IPS-20b (cell line): ENCODE data around the gene DOK6.

ENCODE experiments used
- H3K27ac ChIP-seq: one replicate; pipeline ENCODE4 v1.5.1; 2013; ENCODE audit warnings: low read length
- H3K27me3 ChIP-seq: 2 replicates; pipeline ENCODE4 v1.6.1; 2013; ENCODE audit warnings: mild to moderate bottlenecking, low read length, inconsistent platforms; ENCODE audit not compliant: insufficient read depth
- H3K36me3 ChIP-seq: 2 replicates; pipeline ENCODE4 v1.6.1; 2013; ENCODE audit warnings: low read depth, mild to moderate bottlenecking, inconsistent platforms, low read length, moderate library complexity; ENCODE audit not compliant: insufficient read depth
- H3K4me1 ChIP-seq: 2 replicates; pipeline ENCODE4 v1.6.1; 2013; ENCODE audit warnings: mild to moderate bottlenecking, control low read depth, inconsistent platforms, low read length, moderate library complexity; ENCODE audit not compliant: insufficient read depth
- H3K4me3 ChIP-seq: 2 replicates; pipeline ENCODE4 v1.5.1; 2013; ENCODE audit warnings: mild to moderate bottlenecking, low read length, inconsistent platforms
- H3K9ac ChIP-seq: 2 replicates; pipeline ENCODE4 v1.6.1; 2013; ENCODE audit warnings: low read depth, mild to moderate bottlenecking, inconsistent platforms, low read length, moderate library complexity
- H3K9me3 ChIP-seq: 2 replicates; pipeline ENCODE4 v1.6.1; 2013; ENCODE audit warnings: mild to moderate bottlenecking, low read depth, low read length, inconsistent platforms; ENCODE audit not compliant: insufficient read depth

DOK6 gene

DNA sequence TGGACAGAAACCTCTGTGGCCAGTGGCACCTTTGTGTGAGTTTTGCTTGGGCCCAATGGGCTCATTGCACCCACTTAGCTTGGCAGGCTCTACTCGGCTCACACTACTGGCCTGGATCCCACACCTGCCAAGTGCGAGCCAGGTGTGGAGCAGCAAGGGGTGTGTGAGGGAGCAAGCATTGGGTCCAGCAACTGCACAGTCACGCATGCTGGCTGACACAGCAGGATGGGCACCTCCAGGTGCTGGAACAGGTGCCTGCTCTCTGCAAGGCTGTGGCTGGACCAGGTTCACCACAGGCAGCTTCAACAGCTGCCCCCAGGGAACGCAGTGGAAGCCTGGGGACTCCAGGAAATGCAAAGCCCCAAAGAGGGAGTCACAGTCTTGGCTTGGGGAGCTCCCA is 94.2 kb downstream of the DOK6 start:
- no peak overlapping the region for H3K27ac ChIP-seq
- no peaks in the 10 kb centered on the region for H3K36me3 ChIP-seq
- H3K9me3 ChIP-seq = peaks cover 7% of the 10 kb centered on the region; the same call in 1 of the 2 replicates
- no peak overlapping the region for H3K4me3 ChIP-seq
- no peaks in the 10 kb centered on the region for H3K4me1 ChIP-seq
- H3K27me3 ChIP-seq = no peaks in the 10 kb centered on the region
- H3K9ac ChIP-seq = no peak overlapping the region

DNA sequence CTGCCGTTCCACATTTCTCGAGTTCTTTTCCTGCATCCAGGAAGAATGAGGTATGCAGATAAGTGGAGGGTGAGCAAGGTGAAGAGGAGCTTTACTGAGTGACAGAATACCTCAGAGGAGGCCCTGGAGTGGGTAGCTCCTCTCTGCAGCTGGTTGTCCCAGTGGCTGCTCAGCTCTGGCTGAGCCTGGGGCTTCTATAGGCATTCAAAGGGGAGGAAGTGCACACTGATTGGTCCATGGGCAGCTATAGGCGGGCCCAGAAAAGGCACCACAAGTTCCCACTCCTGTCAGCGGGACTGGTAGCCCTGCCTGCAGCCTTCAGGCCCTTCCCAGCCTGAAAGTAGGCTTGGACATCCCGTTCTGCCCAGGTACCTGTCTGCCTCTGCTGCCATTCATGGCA is 94.7 kb downstream of the DOK6 start:
- H3K4me1 ChIP-seq = no peaks in the 10 kb centered on the region
- H3K9me3 ChIP-seq = peaks cover 7% of the 10 kb centered on the region; the same call in 1 of the 2 replicates
- no peaks in the 10 kb centered on the region for H3K27me3 ChIP-seq
- H3K9ac ChIP-seq = no peak overlapping the region
- H3K27ac ChIP-seq = no peak overlapping the region
- H3K36me3 ChIP-seq = no peaks in the 10 kb centered on the region
- no peak overlapping the region for H3K4me3 ChIP-seq

DNA sequence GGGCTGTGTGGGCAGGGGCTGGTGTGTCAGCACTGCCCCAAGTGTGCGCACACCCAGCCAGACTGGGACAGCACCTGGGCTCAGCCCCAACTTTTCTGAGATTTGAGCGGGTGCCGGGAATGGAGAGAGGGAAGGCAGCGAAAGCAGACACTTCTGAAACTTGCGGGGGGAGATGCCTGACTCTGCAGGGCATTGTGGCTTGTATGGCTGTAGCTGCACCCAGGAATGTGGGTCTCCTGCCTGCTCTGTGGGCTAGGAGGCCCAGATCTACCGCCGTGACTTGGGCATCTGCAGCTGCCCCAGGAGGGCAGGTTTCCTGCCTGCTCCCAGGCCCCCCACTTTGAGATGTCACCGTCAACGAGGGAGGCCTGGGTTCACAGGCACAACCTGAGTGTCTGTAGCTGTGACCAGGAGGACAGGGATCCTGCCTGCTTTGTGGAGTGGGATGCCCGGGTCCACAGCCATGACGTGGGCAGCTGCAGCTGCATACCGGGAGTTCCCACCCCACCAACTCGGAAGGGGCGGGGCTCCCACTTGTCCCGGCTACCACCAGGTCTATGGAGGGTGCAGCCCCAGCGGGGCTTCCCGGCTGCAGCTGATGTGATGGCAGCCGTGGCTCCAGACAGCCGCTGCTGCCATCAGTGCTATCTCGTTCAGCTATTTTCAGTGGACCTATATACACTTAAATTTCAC is 95.3 kb downstream of the DOK6 start:
- Histone ChIP-seq H3K4me3 (no peak overlapping the region), H3K27me3 (no peaks in the 10 kb centered on the region), H3K9me3 (peaks cover 7% of the 10 kb centered on the region; the same call in 1 of the 2 replicates), H3K4me1 (no peaks in the 10 kb centered on the region), H3K9ac (no peak overlapping the region), H3K27ac (no peak overlapping the region), H3K36me3 (no peaks in the 10 kb centered on the region)

DNA sequence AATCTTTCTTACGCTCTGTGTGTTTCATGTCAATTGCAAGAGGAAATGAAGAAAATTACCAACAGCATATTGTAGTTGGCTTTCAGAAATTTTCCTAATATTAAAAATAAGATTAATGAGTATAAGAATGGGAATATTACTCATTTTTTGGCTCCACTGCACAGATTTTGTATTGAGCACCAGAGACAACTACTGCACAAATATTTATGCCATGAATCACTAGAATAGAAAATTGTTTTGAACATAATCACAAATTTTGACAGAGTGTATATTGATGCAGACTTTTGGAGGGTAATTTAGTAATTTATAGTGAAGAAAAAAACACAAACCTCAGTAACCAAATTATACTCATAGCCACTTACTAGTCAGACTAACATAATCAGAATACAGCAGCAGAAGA is 118.3 kb downstream of the DOK6 start:
- Histone ChIP-seq H3K36me3 (no peaks in the 10 kb centered on the region), H3K4me3 (no peak overlapping the region), H3K4me1 (no peaks in the 10 kb centered on the region), H3K9ac (no peak overlapping the region), H3K9me3 (no peaks in the 10 kb centered on the region), H3K27me3 (no peaks in the 10 kb centered on the region), H3K27ac (no peak overlapping the region)

DNA sequence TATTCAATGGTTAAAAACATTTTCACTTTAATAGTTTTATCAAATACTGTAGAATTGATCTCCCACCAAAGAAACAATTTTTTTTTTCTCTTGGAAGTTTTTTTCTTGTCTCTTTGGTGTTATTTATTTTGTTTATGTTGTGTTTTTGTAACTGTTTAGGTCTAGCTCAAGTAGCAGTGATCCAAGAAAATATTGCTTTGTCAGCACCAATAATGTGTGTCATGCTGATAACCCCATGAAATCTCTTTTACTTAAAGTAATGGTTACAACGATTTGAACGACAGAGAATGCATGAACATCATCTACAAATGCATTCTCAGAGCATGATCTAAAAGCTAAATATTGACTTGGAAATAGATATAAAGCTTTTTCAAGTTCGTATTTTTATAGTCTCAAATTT is 122.9 kb downstream of the DOK6 start:
- Histone ChIP-seq H3K27ac (no peak overlapping the region), H3K36me3 (no peaks in the 10 kb centered on the region), H3K4me1 (no peaks in the 10 kb centered on the region), H3K9ac (no peak overlapping the region), H3K9me3 (no peaks in the 10 kb centered on the region), H3K27me3 (no peaks in the 10 kb centered on the region), H3K4me3 (no peak overlapping the region)

DNA sequence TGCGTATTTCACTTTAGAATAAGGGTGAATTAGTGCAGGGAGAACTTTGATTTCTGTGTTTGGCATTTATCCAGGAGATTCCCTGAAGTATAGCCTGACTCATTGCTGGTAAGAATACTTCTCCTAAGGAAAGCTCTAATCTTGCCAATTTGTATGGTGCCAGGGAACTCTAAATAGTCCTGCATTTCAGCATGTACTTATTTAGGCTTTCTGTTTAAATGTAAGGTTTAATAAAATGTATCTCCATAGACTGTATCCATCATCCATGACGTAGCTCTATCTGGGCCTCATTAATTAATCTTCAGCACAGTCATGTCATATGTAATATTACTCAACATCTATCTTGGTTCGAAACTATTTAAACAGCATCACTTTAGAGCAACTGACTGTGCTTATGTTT is 127.7 kb downstream of the DOK6 start:
- Histone ChIP-seq H3K9ac (no peak overlapping the region), H3K4me1 (no peaks in the 10 kb centered on the region; the same call in 1 of the 2 replicates), H3K27ac (no peak overlapping the region), H3K4me3 (no peak overlapping the region), H3K36me3 (no peaks in the 10 kb centered on the region), H3K9me3 (no peaks in the 10 kb centered on the region), H3K27me3 (no peaks in the 10 kb centered on the region)

DNA sequence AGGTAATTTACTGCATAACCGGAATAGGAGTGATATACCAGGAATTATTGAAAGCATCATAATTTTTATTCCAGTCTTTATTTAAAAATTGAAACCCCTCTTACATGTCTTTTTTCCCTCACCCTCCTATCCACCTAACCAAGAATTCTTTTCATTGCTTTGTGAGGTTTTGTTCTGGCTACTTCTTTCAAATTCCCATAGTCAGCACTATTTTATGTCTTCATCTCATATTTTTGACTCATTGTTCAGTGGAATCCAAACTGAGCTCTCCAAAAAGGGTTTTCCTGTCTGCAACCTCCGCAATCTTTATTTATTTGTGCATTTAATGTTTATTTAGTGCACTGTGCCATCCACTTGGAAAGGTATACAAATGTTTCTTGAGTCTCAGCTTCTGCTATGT is 128.5 kb downstream of the DOK6 start:
- no peaks in the 10 kb centered on the region for H3K36me3 ChIP-seq

DNA sequence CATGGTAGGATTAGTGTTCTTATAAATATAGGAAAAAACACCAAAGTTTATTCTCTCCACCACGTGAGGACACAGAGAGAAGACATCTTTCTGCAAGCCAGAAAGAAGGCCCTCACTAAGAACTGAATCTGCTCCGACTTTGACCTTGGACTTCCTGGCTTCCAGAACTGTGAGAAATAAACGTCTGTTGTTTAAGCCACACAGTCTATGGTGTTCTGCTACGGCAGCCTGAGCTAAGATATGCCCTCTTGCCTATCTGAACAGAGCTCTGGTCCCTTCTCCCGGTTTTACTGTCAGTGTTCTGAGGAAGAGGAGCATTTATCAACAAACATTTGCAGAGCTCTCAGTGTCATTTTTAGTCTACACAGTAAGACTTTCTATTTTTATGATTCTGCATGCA is 131.3 kb downstream of the DOK6 start:
- Histone ChIP-seq H3K9me3 (no peaks in the 10 kb centered on the region), H3K27ac (no peak overlapping the region), H3K36me3 (no peaks in the 10 kb centered on the region), H3K4me3 (no peak overlapping the region), H3K27me3 (no peaks in the 10 kb centered on the region), H3K9ac (no peak overlapping the region), H3K4me1 (no peaks in the 10 kb centered on the region; the same call in 1 of the 2 replicates)

More for the DNA sequence above, 128.5 kb downstream of the DOK6 start:
- H3K9ac ChIP-seq = no peak overlapping the region
- no peaks in the 10 kb centered on the region for H3K27me3 ChIP-seq
- H3K9me3 ChIP-seq = no peaks in the 10 kb centered on the region
- H3K4me3 ChIP-seq = no peak overlapping the region
- H3K4me1 ChIP-seq = no peaks in the 10 kb centered on the region; the same call in 1 of the 2 replicates
- no peak overlapping the region for H3K27ac ChIP-seq

DNA sequence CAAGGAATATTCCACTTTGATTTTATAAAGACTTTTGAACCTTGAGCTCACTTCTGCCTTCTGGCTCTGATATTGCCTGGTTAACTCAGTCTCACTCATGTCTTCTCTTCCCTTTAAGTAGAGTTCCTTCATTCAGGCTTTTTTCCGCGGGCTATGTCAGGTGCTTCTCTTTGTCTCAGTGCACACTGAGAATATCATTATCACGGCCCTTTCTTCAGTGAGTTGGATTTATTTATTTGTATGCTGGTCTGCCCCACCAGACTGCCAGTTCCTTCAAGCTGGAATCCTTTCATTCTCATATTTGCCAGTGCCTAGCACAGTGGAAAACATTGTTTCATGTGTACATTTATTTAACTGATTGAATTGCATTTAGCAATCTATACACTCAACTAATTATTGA is 136.5 kb downstream of the DOK6 start:
- no peak overlapping the region for H3K9ac ChIP-seq
- H3K27ac ChIP-seq = no peak overlapping the region
- no peaks in the 10 kb centered on the region for H3K4me1 ChIP-seq
- no peaks in the 10 kb centered on the region for H3K27me3 ChIP-seq
- no peaks in the 10 kb centered on the region for H3K9me3 ChIP-seq
- no peaks in the 10 kb centered on the region for H3K36me3 ChIP-seq
- H3K4me3 ChIP-seq = no peak overlapping the region

DNA sequence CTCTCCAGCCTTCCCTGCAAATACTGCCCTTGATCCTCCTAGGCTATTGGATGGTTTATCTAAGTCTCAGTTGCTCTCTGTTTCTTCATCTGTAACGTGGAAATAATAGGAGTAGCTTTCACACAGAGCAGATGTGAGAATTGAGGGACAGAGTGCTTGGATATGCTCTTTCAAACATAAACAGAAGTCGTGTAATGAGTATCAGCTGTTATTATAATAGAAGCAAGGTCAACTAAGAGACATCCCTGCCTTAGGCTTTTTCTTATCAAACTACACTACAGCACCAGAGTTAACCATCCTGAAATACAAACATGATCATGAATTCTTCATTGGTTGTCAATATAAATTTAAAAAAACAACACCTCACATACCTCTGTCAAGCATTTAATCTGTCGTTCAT is 138.2 kb downstream of the DOK6 start:
- Histone ChIP-seq H3K27me3 (no peaks in the 10 kb centered on the region), H3K4me3 (no peak overlapping the region), H3K9ac (no peak overlapping the region), H3K4me1 (no peaks in the 10 kb centered on the region), H3K36me3 (no peaks in the 10 kb centered on the region), H3K27ac (no peak overlapping the region), H3K9me3 (no peaks in the 10 kb centered on the region)

DNA sequence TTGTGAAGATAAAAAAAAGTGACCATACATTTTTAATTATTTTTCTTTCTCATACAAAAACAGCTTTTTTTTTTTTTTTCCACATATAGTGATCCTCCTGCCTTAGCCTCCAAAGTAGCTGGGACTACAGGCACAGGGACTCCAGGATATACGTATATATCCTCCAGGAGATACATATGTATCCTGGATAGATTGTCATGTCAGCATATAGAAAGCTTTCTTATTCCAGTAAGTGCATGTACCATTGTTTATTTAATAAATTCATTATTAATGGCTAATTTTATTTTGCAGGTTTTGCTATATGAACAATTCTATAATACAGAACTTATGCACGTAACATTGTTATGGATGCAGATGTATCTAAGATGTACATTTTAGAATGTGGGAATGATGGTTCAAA is 138.7 kb downstream of the DOK6 start:
- Histone ChIP-seq H3K27ac (no peak overlapping the region), H3K4me3 (no peak overlapping the region), H3K36me3 (no peaks in the 10 kb centered on the region), H3K9ac (no peak overlapping the region), H3K27me3 (no peaks in the 10 kb centered on the region), H3K4me1 (no peaks in the 10 kb centered on the region), H3K9me3 (no peaks in the 10 kb centered on the region)

DNA sequence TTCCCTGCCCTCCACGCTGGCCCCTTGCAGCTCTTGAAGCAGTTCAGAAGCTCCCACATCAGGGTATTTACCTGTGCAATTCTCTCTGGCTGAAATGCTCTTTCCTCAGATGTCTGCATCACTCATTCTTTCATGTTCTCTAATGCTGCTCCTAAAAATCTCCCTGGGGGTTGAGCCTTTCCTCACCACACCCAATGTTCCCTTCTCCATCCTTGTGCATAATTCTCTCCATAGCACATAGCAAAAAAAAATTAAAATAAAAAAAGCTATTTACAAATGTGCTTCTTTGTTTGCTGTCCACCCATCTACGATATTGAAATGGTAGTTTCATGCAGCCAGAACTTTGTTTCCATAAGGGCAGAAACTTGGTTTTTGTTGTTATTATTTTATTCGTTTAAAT is 155.5 kb downstream of the DOK6 start:
- Histone ChIP-seq H3K9me3 (no peaks in the 10 kb centered on the region), H3K4me3 (no peak overlapping the region)

More for the DNA sequence above, 155.5 kb downstream of the DOK6 start:
- H3K4me1 ChIP-seq = no peaks in the 10 kb centered on the region
- H3K27me3 ChIP-seq = no peaks in the 10 kb centered on the region
- no peaks in the 10 kb centered on the region for H3K36me3 ChIP-seq
- H3K9ac ChIP-seq = no peak overlapping the region
- no peak overlapping the region for H3K27ac ChIP-seq
